Stimulated activated CD4-positive, alpha-beta T cell treated with anti-CD3 and anti-CD28 coated beads, Interleukin-15, amount 100 ng/mL, for 1 hour (primary cell): ENCODE results near the gene STMN3.
"Not testable (repeated sequence)": the region's sequence is repeated elsewhere in the genome, so short reads cannot be mapped to it uniquely, and the experiment has no call there.

Experiments used
- DNase-seq, 2 donors: peaks; one replicate each; pipeline ENCODE4 v3.0.0-alpha.2; 2020; ENCODE audit warnings: low read depth in 1 of 2, low spot score in 1 of 2

STMN3 gene

GRCh38 chr20:63617876-63618265 lies 35.4 kb downstream of the STMN3 start:
- DNase-seq, result no peak

- DNase-seq, result no peak
Measured at GRCh38 chr20:63617092-63617875, 35.9 kb downstream of the STMN3 start.

- DNase-seq, result not testable (repeated sequence)
Measured at GRCh38 chr20:63613863-63614594, 39.2 kb downstream of the STMN3 start.

- no peak for DNase-seq
Measured at GRCh38 chr20:63612276-63612931, 40.8 kb downstream of the STMN3 start.

- DNase-seq, result no peak
Measured at GRCh38 chr20:63611646-63612045, 41.6 kb downstream of the STMN3 start.

- no peak for DNase-seq
Measured at GRCh38 chr20:63610581-63611435, 42.4 kb downstream of the STMN3 start.

GRCh38 chr20:63606686-63607085 lies 46.5 kb downstream of the STMN3 start:
- DNase-seq, result no peak

GRCh38 chr20:63602321-63602720 lies 50.9 kb downstream of the STMN3 start:
- DNase-seq, result no peak

GRCh38 chr20:63601679-63602078 lies 51.5 kb downstream of the STMN3 start:
- DNase-seq, result not testable (repeated sequence)

GRCh38 chr20:63599396-63600050 lies 53.7 kb downstream of the STMN3 start:
- no peak for DNase-seq

- no peak for DNase-seq
Measured at GRCh38 chr20:63598479-63599395, 54.5 kb downstream of the STMN3 start.

GRCh38 chr20:63597651-63598478 lies 55.4 kb downstream of the STMN3 start:
- DNase-seq, result no peak

- DNase-seq, result no peak
Measured at GRCh38 chr20:63596423-63596822, 56.8 kb downstream of the STMN3 start.

- DNase-seq, result no peak
Measured at GRCh38 chr20:63595416-63596127, 57.7 kb downstream of the STMN3 start.

- no peak for DNase-seq
Measured at GRCh38 chr20:63594043-63594561, 59.1 kb downstream of the STMN3 start.

GRCh38 chr20:63592661-63593060 lies 60.6 kb downstream of the STMN3 start:
- DNase-seq, result no peak

GRCh38 chr20:63591786-63592355 lies 61.4 kb downstream of the STMN3 start:
- no peak for DNase-seq
